Gastrocnemius medialis (tissue), 4 donors: Measurements from ENCODE around the gene TRNT1. TPM values are rescaled to one million over a fixed set of nuclear protein-coding genes. Genes with fewer than 3 reads are reported as not detected.

ENCODE experiments used
- ATAC-seq, 2 donors: fragments of 150-250 bp; one replicate each; pipeline ENCODE4 v1.9.1; 2016
- DNase-seq, 2 donors: peaks; one replicate each; pipeline ENCODE4 v3.0.0-alpha.2; 2019
- H3K27ac ChIP-seq, 4 donors: fragments of 200-600 bp; sonication (generic); 1 replicate in 1 of 4; 2 replicates in 3 of 4; pipeline ENCODE4 v1.5.1; 2016 to 2018; ENCODE audit warnings: mild to moderate bottlenecking in 2 of 4, moderate library complexity in 1 of 4
- H3K27me3 ChIP-seq, 3 donors: fragments of 200-600 bp; sonication (generic) in 2 of 3; 1 replicate in 1 of 3; 2 replicates in 2 of 3; pipeline versions ENCODE4 v1.5.1 to v1.6.0; 2016 to 2019; ENCODE audit warnings: mild to moderate bottlenecking in 1 of 3, moderate library complexity in 1 of 3
- H3K36me3 ChIP-seq, 2 donors: fragments of 200-600 bp; sonication (generic) in 1 of 2; one replicate each; pipeline ENCODE4 v1.5.1; 2017 to 2018
- H3K4me1 ChIP-seq, 2 donors: fragments of 200-600 bp; sonication (generic) in 1 of 2; one replicate each; pipeline ENCODE4 v1.5.1; 2016 to 2017; ENCODE audit warnings: mild to moderate bottlenecking in 2 of 2
- H3K4me3 ChIP-seq, 4 donors: fragments of 200-600 bp; sonication (generic) in 3 of 4; 1 replicate in 1 of 4; 2 replicates in 3 of 4; pipeline ENCODE4 v1.5.1; 2016 to 2019; ENCODE audit warnings: mild to moderate bottlenecking in 2 of 4
- H3K9me3 ChIP-seq, 3 donors: fragments of 200-600 bp; sonication (generic) in 2 of 3; 1 replicate in 1 of 3; 2 replicates in 2 of 3; pipeline ENCODE4 v1.5.1; 2016 to 2019
- CTCF ChIP-seq, 5 experiments: fragments of 450-650 bp in 3 of 5; fragments of 200-600 bp in 2 of 5; sonication (generic) in 2 of 5; IDR thresholded peaks in 4 of 5; conservative IDR thresholded peaks in 1 of 5; 1 replicate in 4 of 5; 2 replicates in 1 of 5; pipeline ENCODE4 v1.5.1; 2016 to 2019; ENCODE audit warnings: antibody characterized with exemption in 5 of 5, mild to moderate bottlenecking in 3 of 5, moderate library complexity in 3 of 5
- POLR2A ChIP-seq, 2 donors: fragments of 450-650 bp; IDR thresholded peaks; one replicate each; pipeline ENCODE4 v1.6.1; 2017; ENCODE audit warnings: antibody characterized with exemption in 2 of 2, mild to moderate bottlenecking in 2 of 2, moderate library complexity in 2 of 2
- in situ Hi-C, 4 donors: fragments of 200-750 bp; cut with MboI; loops; one replicate each; pipeline versions ENCODE4 v1.15.0 to v1.8.0; 2017; ENCODE audit warnings: low sequenced_read_pairs in 4 of 4
- intact Hi-C: fragments of 100-400 bp; cut with DNase I; formaldehyde crosslinking; loops from one replicate; pipeline ENCODE4 v1.15.1; 2023; ENCODE audit warnings: low total_unique reads
- total RNA-seq, 4 donors: library from RNA; depleted of rRNA; stranded (reverse); fragments of >200 nt; gene quantifications; one replicate each; pipeline versions ENCODE4 v1.1.0 to v1.2.3, GENCODE V29; 2016

TRNT1 gene
- total RNA-seq, 4 donors from 2014 or later = 2.7 to 9.6 (median 7.3) TPM

GRCh38 chr3:3145831-3146230, 19.1 kb downstream of the TRNT1 start:
- ATAC-seq (no peak), DNase-seq (no peak)
- H3K27me3 ChIP-seq = no peaks in the 10 kb centered on the region
- intact Hi-C loops (no loop called here), in situ Hi-C loops (no loop called here)
- H3K4me1 ChIP-seq = no peaks in the 10 kb centered on the region
- no peak overlapping the region for H3K4me3 ChIP-seq
- no peak overlapping the region for H3K27ac ChIP-seq
- peaks cover 0 to 99% of the 10 kb centered on the region in 2 donors for H3K36me3 ChIP-seq
- TF ChIP-seq POLR2A (IDR thresholded peaks at IDR 0.05) = no peak
- TF ChIP-seq CTCF (IDR thresholded peaks at IDR 0.05 in 4 of 5, conservative IDR thresholded peaks at IDR 0.05 in 1 of 5) = no peak
- H3K9me3 ChIP-seq = no peaks in the 10 kb centered on the region

- Histone ChIP-seq H3K27ac (no peak overlapping the region), H3K36me3 (peaks cover 0 to 93% of the 10 kb centered on the region in 2 donors), H3K4me1 (peaks cover 2 to 9% of the 10 kb centered on the region in 2 donors), H3K27me3 (no peaks in the 10 kb centered on the region), H3K4me3 (no peak overlapping the region), H3K9me3 (no peaks in the 10 kb centered on the region)
- intact Hi-C loops (no loop called here), in situ Hi-C loops (no loop called here)
- no peak for DNase-seq
- no peak for ATAC-seq
- TF ChIP-seq POLR2A (IDR thresholded peaks at IDR 0.05) (no peak), CTCF (IDR thresholded peaks at IDR 0.05 in 4 of 5, conservative IDR thresholded peaks at IDR 0.05 in 1 of 5) (no peak)
Measured at GRCh38 chr3:3149560-3149959, 22.8 kb downstream of the TRNT1 start.

GRCh38 chr3:3151513-3151912, 24.8 kb downstream of the TRNT1 start:
- intact Hi-C loops = no loop called here
- TF ChIP-seq POLR2A (IDR thresholded peaks at IDR 0.05) (no peak), CTCF (IDR thresholded peaks at IDR 0.05 in 4 of 5, conservative IDR thresholded peaks at IDR 0.05 in 1 of 5) (no peak)
- DNase-seq = no peak
- peaks cover 0 to 91% of the 10 kb centered on the region in 2 donors for H3K36me3 ChIP-seq
- peaks cover 2 to 13% of the 10 kb centered on the region in 2 donors for H3K4me1 ChIP-seq
- no peaks in the 10 kb centered on the region for H3K27me3 ChIP-seq
- no peaks in the 10 kb centered on the region for H3K9me3 ChIP-seq
- H3K27ac ChIP-seq = no peak overlapping the region
- H3K4me3 ChIP-seq = no peak overlapping the region
- no peak for ATAC-seq
- in situ Hi-C loops = no loop called here

- Histone ChIP-seq H3K4me3 (no peak overlapping the region), H3K27ac (no peak overlapping the region), H3K4me1 (peaks cover 2 to 13% of the 10 kb centered on the region in 2 donors), H3K36me3 (peaks cover 0 to 80% of the 10 kb centered on the region in 2 donors), H3K27me3 (no peaks in the 10 kb centered on the region), H3K9me3 (no peaks in the 10 kb centered on the region)
- DNase-seq (no peak), ATAC-seq (no peak)
- intact Hi-C loops = no loop called here
- in situ Hi-C loops = no loop called here
- TF ChIP-seq CTCF (IDR thresholded peaks at IDR 0.05 in 4 of 5, conservative IDR thresholded peaks at IDR 0.05 in 1 of 5) = no peak
- no peak for TF ChIP-seq POLR2A (IDR thresholded peaks at IDR 0.05)
Measured at GRCh38 chr3:3154879-3155610, 28.3 kb downstream of the TRNT1 start.
